SK-N-SH treated with all-trans-retinoic acid at 6 μM for 48 hours (cell line): Measurements from ENCODE around the gene AGO4.
"Not testable (repeated sequence)": the region's sequence is repeated elsewhere in the genome, so short reads cannot be mapped to it uniquely, and the experiment has no call there.

ENCODE experiments used
- ATAC-seq: fragments of 200-7000 bp; cut with Tn5 transposase; 3 replicates; pipeline ENCODE4 v1.9.1; 2020; ENCODE audit warnings: mild to moderate bottlenecking, moderate library complexity
- ARNTL ChIP-seq: fragments of 450-650 bp; formaldehyde crosslinking; IDR thresholded peaks from 2 replicates; pipeline ENCODE4 v1.5.0; 2020; ENCODE audit warnings: low read depth, mild to moderate bottlenecking, moderate library complexity, borderline replicate concordance
- BACH2 ChIP-seq: fragments of 250-450 bp; sonication (Bioruptor Pico); IDR thresholded peaks from 2 replicates; pipeline ENCODE4 v1.9.0; 2021; ENCODE audit warnings: mild to moderate bottlenecking, borderline replicate concordance
- CREB5 ChIP-seq: fragments of 250-450 bp; sonication (Bioruptor Pico); IDR thresholded peaks from 2 replicates; pipeline ENCODE4 v1.5.1; 2020; ENCODE audit warnings: low read depth, mild to moderate bottlenecking, moderate library complexity
- CSDC2 ChIP-seq: fragments of 250-450 bp; sonication (Bioruptor Pico); IDR thresholded peaks from 2 replicates; pipeline ENCODE4 v1.5.0; 2020; ENCODE audit warnings: mild to moderate bottlenecking, moderate library complexity
- CSRNP3 ChIP-seq: fragments of 250-450 bp; sonication (Bioruptor Pico); IDR thresholded peaks from 2 replicates; pipeline ENCODE4 v1.5.1; 2021; ENCODE audit warnings: mild to moderate bottlenecking, moderate library complexity
- ESRRG ChIP-seq: fragments of 250-450 bp; sonication (Bioruptor Pico); IDR thresholded peaks from 2 replicates; pipeline ENCODE4 v1.6.1; 2021; ENCODE audit warnings: mild to moderate bottlenecking
- GLIS3 ChIP-seq: fragments of 250-450 bp; sonication (Bioruptor Pico); IDR thresholded peaks from 2 replicates; pipeline ENCODE4 v1.5.0; 2020; ENCODE audit warnings: mild to moderate bottlenecking, moderate library complexity
- ISL1 ChIP-seq: fragments of 250-450 bp; sonication (Bioruptor Pico); IDR thresholded peaks from 2 replicates; pipeline ENCODE4 v2.1.2; 2022; ENCODE audit warnings: mild to moderate bottlenecking, moderate library complexity
- OSR1 ChIP-seq: fragments of 250-450 bp; sonication (Bioruptor Pico); IDR thresholded peaks from 2 replicates; pipeline ENCODE4 v1.8.0; 2022; ENCODE audit warnings: moderate library complexity, mild to moderate bottlenecking, inconsistent platforms
- PPARA ChIP-seq: fragments of 250-450 bp; sonication (Bioruptor Pico); IDR thresholded peaks from 2 replicates; pipeline ENCODE4 v1.5.0; 2020; ENCODE audit warnings: mild to moderate bottlenecking, borderline replicate concordance
- RARB ChIP-seq: fragments of 250-450 bp; sonication (Bioruptor Pico); IDR thresholded peaks from 2 replicates; pipeline ENCODE4 v1.8.0; 2021; ENCODE audit warnings: mild to moderate bottlenecking, moderate library complexity
- SNAI2 ChIP-seq: fragments of 250-450 bp; sonication (Bioruptor Pico); IDR thresholded peaks from 2 replicates; pipeline ENCODE4 v1.5.0; 2020; ENCODE audit warnings: mild to moderate bottlenecking, moderate library complexity
- TCF4 ChIP-seq: fragments of 250-450 bp; sonication (Bioruptor Pico); IDR thresholded peaks from 2 replicates; pipeline ENCODE4 v1.8.0; 2021; ENCODE audit warnings: mild to moderate bottlenecking, moderate library complexity, borderline replicate concordance
- TOX ChIP-seq: fragments of 250-450 bp; sonication (Bioruptor Pico); IDR thresholded peaks from 2 replicates; pipeline ENCODE4 v1.8.0; 2021; ENCODE audit warnings: mild to moderate bottlenecking, moderate library complexity, borderline replicate concordance
- TSHZ2 ChIP-seq: fragments of 250-450 bp; sonication (Bioruptor Pico); IDR thresholded peaks from 2 replicates; pipeline ENCODE4 v1.5.0; 2020; ENCODE audit warnings: mild to moderate bottlenecking, moderate library complexity
- ZFP3 ChIP-seq: fragments of 250-450 bp; sonication (Bioruptor Pico); IDR thresholded peaks from 2 replicates; pipeline ENCODE4 v1.5.0; 2020; ENCODE audit warnings: mild to moderate bottlenecking, moderate library complexity
- ZFP30 ChIP-seq: fragments of 450-650 bp; formaldehyde crosslinking; IDR thresholded peaks from 2 replicates; pipeline ENCODE4 v1.5.0; 2022; ENCODE audit warnings: mild to moderate bottlenecking, moderate library complexity
- ZNF565 ChIP-seq: fragments of 450-650 bp; formaldehyde crosslinking; conservative IDR thresholded peaks from 2 replicates; pipeline ENCODE4 v1.5.0; 2020; ENCODE audit warnings: low read depth, mild to moderate bottlenecking, moderate library complexity
- ZNF70 ChIP-seq: fragments of 450-650 bp; formaldehyde crosslinking; IDR thresholded peaks from 2 replicates; pipeline ENCODE4 v1.5.0; 2020; ENCODE audit warnings: mild to moderate bottlenecking, moderate library complexity
- ZNF8 ChIP-seq: fragments of 450-650 bp; formaldehyde crosslinking; IDR thresholded peaks from 2 replicates; pipeline ENCODE4 v1.5.0; 2020; ENCODE audit warnings: mild to moderate bottlenecking, moderate library complexity
- TF ChIP-seq, protein P1 (sequence below): fragments of 250-450 bp; sonication (Bioruptor Pico); IDR thresholded peaks from 2 replicates; pipeline ENCODE4 v1.8.0; 2021; ENCODE audit warnings: low read depth, mild to moderate bottlenecking, moderate library complexity, borderline replicate concordance
- TF ChIP-seq, protein P2 (sequence below): fragments of 250-450 bp; sonication (Bioruptor Pico); IDR thresholded peaks from 2 replicates; pipeline ENCODE4 v1.8.0; 2020; ENCODE audit warnings: mild to moderate bottlenecking, moderate library complexity, borderline replicate concordance

The AGO4 gene

DNA sequence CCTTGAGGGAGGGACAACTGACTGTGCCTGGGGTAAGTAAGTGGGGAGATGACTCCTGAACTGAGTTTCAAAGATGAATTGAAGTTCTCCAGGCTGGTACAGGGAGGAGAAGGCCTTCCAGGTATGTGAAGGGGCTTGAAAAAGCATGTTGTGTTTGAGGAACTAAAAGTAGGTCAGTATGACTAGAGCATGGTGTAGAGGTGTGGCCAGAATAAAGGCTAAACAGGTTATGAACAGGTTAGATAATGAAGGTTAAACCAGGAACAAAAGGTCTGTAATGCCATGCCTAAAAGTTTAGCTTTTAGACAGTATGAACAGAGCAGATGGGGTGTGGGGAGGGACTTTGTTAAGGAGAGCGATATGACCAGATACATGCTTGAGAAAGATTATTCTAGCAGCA, 30.7 kb upstream of the AGO4 start:
- TF ChIP-seq ISL1 (CRISPR knock-in tag) (no peak), SNAI2 (CRISPR knock-in tag) (no peak), PPARA (CRISPR knock-in tag) (no peak), ESRRG (CRISPR knock-in tag) (no peak), ZFP30 (CRISPR knock-in tag) (no peak), OSR1 (CRISPR knock-in tag) (no peak), ZFP3 (CRISPR knock-in tag) (no peak), GLIS3 (CRISPR knock-in tag) (no peak), CSDC2 (CRISPR knock-in tag) (no peak), CREB5 (CRISPR knock-in tag) (no peak), ZNF8 (CRISPR knock-in tag) (no peak), ZNF565 (CRISPR knock-in tag) (no peak), TSHZ2 (CRISPR knock-in tag) (no peak), ZNF70 (no peak), CSRNP3 (no peak), BACH2 (CRISPR knock-in tag) (no peak), TOX (no peak), RARB (CRISPR knock-in tag) (no peak), ARNTL (CRISPR knock-in tag) (no peak)
- TF ChIP-seq, protein P1, sequence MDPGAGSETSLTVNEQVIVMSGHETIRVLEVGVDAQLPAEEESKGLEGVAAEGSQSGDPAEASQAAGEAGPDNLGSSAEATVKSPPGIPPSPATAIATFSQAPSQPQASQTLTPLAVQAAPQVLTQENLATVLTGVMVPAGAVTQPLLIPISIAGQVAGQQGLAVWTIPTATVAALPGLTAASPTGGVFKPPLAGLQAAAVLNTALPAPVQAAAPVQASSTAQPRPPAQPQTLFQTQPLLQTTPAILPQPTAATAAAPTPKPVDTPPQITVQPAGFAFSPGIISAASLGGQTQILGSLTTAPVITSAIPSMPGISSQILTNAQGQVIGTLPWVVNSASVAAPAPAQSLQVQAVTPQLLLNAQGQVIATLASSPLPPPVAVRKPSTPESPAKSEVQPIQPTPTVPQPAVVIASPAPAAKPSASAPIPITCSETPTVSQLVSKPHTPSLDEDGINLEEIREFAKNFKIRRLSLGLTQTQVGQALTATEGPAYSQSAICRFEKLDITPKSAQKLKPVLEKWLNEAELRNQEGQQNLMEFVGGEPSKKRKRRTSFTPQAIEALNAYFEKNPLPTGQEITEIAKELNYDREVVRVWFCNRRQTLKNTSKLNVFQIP (CRISPR knock-in tag): no peak
- no peak for ATAC-seq

DNA sequence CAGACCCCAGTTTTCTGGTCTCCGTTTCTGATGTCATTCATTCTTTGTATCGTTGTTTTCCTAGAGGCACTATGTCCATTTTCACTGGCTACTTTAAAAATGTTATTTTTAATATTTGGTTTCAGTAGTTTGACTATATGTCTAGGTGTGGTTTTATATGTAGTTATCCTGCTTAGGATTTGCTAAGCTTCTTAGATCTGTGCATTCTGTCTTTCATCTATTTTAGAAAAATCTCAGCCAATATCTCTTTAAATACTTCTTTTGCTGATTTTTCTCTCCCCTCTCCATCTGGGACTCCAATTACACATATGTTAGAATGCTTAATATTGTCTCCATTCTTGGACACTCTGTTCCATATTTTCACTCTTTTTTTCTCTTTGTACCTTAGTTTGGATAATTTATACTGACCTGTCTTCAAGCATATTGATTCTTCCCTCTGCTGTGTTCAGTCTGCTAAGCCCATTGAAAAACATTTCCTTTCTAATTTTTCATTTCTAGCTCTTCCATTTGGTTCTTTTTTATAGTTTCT, 24.7 kb upstream of the AGO4 start:
- TF ChIP-seq PPARA (CRISPR knock-in tag) (no peak), ZNF70 (no peak), ZNF565 (CRISPR knock-in tag) (no peak), CREB5 (CRISPR knock-in tag) (no peak), OSR1 (CRISPR knock-in tag) (no peak), ZNF8 (CRISPR knock-in tag) (no peak), RARB (CRISPR knock-in tag) (no peak), TSHZ2 (CRISPR knock-in tag) (no peak), TCF4 (CRISPR knock-in tag) (no peak), GLIS3 (CRISPR knock-in tag) (no peak), BACH2 (CRISPR knock-in tag) (no peak)
- TF ChIP-seq, protein P1 (CRISPR knock-in tag): no peak
- TF ChIP-seq, protein P2, sequence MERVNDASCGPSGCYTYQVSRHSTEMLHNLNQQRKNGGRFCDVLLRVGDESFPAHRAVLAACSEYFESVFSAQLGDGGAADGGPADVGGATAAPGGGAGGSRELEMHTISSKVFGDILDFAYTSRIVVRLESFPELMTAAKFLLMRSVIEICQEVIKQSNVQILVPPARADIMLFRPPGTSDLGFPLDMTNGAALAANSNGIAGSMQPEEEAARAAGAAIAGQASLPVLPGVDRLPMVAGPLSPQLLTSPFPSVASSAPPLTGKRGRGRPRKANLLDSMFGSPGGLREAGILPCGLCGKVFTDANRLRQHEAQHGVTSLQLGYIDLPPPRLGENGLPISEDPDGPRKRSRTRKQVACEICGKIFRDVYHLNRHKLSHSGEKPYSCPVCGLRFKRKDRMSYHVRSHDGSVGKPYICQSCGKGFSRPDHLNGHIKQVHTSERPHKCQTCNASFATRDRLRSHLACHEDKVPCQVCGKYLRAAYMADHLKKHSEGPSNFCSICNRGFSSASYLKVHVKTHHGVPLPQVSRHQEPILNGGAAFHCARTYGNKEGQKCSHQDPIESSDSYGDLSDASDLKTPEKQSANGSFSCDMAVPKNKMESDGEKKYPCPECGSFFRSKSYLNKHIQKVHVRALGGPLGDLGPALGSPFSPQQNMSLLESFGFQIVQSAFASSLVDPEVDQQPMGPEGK (CRISPR knock-in tag): no peak
- ATAC-seq: no peak

- ATAC-seq: not testable (repeated sequence)
Observed at GRCh38 chr1:35784364-35784763, 23.5 kb upstream of the AGO4 start.
